ENCODE measurements around the gene SUMO3.

SUMO3 gene

GRCh38 chr21:44840771-44841170 is 22.9 kb upstream of the SUMO3 start:
- FAIRE-seq (no peak), DNase-seq (ENCODE audit: insufficient read length, low spot score) (no peak)
- TF ChIP-seq, protein P1, sequence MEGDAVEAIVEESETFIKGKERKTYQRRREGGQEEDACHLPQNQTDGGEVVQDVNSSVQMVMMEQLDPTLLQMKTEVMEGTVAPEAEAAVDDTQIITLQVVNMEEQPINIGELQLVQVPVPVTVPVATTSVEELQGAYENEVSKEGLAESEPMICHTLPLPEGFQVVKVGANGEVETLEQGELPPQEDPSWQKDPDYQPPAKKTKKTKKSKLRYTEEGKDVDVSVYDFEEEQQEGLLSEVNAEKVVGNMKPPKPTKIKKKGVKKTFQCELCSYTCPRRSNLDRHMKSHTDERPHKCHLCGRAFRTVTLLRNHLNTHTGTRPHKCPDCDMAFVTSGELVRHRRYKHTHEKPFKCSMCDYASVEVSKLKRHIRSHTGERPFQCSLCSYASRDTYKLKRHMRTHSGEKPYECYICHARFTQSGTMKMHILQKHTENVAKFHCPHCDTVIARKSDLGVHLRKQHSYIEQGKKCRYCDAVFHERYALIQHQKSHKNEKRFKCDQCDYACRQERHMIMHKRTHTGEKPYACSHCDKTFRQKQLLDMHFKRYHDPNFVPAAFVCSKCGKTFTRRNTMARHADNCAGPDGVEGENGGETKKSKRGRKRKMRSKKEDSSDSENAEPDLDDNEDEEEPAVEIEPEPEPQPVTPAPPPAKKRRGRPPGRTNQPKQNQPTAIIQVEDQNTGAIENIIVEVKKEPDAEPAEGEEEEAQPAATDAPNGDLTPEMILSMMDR (IDR thresholded peaks at IDR 0.05; ENCODE audit: insufficient read depth, missing control alignments) = no peak

- DNase-seq (ENCODE audit: insufficient read length, low spot score) (no peak), FAIRE-seq (no peak)
- TF ChIP-seq, protein P1 (IDR thresholded peaks at IDR 0.05; ENCODE audit: insufficient read depth, missing control alignments) = no peak
Observed at GRCh38 chr21:44838951-44839350, 21.1 kb upstream of the SUMO3 start.

- no peak for FAIRE-seq
- DNase-seq (ENCODE audit: insufficient read length, low spot score) = no peak
- TF ChIP-seq, protein P1 (IDR thresholded peaks at IDR 0.05; ENCODE audit: insufficient read depth, missing control alignments) = no peak
Observed at GRCh38 chr21:44838039-44838895, 20.4 kb upstream of the SUMO3 start.

DNA sequence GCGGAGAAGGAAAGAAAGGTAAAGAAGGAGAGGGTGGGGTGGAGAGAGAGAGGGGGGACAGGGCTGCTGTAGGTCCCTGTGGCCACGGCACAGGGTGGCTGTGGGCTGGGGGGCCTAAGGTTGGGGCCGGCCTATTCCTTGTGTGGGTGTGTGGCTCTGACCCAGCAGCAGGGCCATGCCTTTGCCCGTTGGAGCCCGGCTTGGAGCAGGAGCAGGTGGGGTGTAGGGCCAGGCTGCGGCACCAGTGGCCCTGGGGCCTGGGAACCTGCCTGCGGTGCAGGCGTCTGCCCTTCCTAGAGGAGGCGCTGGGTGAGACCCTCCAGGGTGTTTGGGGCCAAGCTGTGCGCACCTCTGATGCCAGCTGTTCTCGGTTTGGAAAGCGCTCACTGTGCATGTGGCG is 19.7 kb upstream of the SUMO3 start:
- TF ChIP-seq, protein P1 (IDR thresholded peaks at IDR 0.05; ENCODE audit: insufficient read depth, missing control alignments) = no peak
- FAIRE-seq (no peak), DNase-seq (ENCODE audit: insufficient read length, low spot score) (no peak)

DNA sequence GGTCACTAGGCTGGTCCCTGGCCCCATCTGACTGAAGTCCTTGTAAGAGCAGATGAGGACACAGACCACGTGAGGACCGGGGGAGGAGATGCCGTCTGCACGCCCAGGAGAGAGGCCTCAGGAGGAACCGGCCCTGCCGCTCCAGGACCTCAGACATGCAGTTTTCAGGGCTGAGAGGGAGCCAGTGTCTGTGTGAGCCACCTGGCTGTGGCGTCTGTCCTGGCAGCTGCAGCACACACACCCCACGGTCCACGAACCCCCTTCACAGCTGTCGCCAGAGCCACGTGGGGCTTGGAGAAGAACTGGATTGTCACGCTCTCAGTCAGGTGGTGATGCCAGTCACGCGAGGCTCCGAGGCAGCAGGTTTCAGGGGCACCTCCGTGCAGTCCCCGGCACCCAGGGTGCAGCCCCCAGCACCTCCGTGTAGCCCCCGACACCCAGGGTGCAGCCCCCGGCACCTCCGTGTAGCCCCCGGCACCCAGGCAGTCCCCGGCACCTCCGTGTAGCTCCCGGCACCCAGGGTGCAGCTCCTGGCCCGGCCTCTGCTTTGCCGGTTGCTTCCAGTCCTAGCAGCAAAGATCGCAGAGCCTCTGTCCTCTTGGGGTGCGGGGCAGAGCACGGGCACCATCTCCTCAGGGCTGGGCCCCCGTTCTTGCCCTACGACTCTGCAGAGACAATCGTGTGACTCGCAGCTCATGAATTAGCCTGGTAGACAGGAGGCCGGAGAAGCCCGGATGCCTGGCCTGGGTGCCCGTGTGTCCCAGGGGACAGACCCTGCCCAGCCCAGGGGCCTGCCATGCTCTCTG is 19.0 kb upstream of the SUMO3 start:
- DNase-seq (ENCODE audit: insufficient read length, low spot score) (no peak), FAIRE-seq (no peak)
- TF ChIP-seq, protein P1 (IDR thresholded peaks at IDR 0.05; ENCODE audit: insufficient read depth, missing control alignments) = no peak

DNA sequence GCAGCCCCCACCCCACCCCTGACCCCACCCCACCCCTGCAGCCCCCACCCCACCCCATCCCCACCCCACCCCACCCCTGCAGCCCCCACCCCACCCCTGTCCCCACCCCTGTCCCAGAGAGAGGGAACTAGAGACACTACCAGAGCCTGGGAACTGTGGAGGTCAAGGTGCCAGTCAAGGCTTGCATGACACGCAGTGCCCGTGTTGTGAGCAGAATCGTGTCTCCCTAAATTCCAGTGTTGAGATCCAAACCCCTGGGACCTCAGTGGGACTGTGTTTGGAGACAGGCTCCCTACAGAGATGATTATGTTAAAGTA is 18.4 kb upstream of the SUMO3 start:
- no peak for FAIRE-seq
- TF ChIP-seq, protein P1 (IDR thresholded peaks at IDR 0.05; ENCODE audit: insufficient read depth, missing control alignments) = no peak
- no peak for DNase-seq (ENCODE audit: insufficient read length, low spot score)

GRCh38 chr21:44835647-44835973 is 17.7 kb upstream of the SUMO3 start:
- TF ChIP-seq, protein P1 (IDR thresholded peaks at IDR 0.05; ENCODE audit: insufficient read depth, missing control alignments) = no peak
- FAIRE-seq = no peak
- no peak for DNase-seq (ENCODE audit: insufficient read length, low spot score)
